ENCODE results near the gene NR1D1. TPM values are rescaled to one million over a fixed set of nuclear protein-coding genes. Genes with fewer than 3 reads are reported as not detected.
A peak's percentile ranks its signal among the peaks of the same experiment; 100 is the strongest.
"Not testable (repeated sequence)": the region's sequence is repeated elsewhere in the genome, so short reads cannot be mapped to it uniquely, and the experiment has no call there.

Gene NR1D1
- polyA plus RNA-seq (ENCODE audit: insufficient read length) = 5.5 TPM

DNA sequence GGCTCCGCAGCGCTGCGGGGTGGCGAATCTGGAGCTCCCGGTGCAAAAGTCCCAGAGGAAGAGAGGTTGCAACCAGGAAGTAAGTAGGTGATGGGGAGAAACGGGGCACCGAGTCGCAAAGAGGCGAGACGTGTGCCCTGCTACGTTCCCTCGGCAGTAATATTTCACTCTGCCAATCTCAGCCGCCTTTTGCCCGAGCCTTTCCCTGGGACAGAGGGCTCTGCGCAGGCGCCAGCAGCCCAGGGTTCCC is at the start of gene NR1D1:
NR1D1 (minus strand) TSS at position 171 of the 250 bp plus-strand sequence. CDS start 495 bp downstream, outside the sequence.
- no peak for DNase-seq

DNA sequence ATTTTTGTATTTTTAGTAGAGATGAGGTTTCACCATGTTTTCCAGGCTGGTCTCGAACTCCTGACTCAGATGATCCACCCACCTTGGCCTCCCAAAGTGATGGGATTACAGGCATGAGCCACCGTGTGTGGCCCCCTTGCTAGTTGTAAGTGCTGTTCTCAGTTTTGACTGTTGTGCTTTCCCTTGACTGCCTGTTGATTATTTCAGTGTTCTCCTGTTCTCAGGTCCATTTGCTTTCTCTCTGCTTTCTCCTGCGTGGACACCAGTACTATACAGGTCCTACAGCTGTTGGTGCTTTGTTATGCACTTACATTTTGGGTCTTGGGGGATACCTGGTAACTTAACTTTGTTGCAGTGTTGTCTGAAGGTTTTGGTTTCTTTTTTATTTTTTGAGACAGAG is 48.1 kb upstream of the NR1D1 start:
- DNase-seq = no peak

DNA sequence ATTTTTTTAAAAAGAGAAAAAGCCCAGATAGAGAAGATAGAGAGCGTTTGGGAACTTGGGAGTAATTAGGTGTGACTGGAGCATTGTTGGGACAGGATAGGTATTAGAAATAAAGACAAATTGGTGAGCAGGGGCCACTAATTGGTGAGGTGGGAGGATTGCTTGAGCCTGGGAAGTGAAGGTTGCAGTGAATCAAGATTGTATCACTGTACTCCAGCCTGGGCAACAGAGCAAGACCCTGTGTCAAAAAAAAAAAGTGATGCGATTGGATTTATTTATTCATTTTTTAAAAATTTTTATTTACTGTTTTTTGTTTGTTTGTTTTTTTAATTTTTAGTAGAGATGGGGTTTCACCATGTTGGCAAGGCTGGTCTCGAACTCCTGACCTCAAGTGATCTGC is 45.1 kb upstream of the NR1D1 start:
- DNase-seq = no peak

DNA sequence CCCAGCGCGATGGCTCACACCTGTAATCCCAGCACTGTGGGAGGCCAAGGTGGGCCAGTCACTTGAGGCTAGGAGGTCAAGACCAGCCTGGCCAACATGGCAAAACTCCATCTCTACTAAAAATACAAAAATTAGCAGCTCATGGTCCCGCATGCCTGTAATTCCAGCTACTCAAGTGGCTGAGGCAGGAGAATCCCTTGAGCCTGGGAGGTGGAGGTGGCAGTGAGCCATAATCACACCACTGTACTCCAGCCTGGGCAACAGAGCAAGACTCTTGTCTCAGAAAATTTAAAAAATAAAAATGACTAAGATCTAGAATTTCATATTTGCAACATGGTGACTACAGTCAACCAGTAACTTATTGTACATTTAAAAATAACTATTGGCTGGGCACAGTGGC is 42.8 kb upstream of the NR1D1 start:
- not testable (repeated sequence) for DNase-seq

DNA sequence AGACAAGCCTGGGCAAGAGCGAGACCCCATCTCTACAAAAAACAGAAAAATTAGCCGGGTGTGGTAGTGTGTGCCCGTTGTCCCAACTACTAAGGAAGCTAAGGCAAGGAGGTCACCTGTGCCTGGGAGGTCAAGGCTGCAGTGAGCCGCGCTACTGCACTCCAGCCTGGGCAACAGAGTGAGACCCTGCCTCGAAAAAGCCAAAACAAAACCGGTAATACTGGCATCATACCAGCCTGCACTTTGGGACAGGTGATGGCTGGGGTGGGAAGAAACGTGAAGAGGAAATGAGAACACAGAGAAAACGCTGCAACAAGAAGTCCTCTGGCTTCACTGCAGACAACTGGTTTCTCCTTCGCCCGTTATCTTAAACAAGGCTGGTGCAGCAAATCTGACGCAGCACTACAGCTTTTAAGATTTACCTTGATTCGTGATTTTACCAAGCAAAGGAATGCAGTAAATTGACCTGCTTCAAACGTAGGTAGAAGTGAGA is 39.2 kb upstream of the NR1D1 start:
- no peak for DNase-seq

DNA sequence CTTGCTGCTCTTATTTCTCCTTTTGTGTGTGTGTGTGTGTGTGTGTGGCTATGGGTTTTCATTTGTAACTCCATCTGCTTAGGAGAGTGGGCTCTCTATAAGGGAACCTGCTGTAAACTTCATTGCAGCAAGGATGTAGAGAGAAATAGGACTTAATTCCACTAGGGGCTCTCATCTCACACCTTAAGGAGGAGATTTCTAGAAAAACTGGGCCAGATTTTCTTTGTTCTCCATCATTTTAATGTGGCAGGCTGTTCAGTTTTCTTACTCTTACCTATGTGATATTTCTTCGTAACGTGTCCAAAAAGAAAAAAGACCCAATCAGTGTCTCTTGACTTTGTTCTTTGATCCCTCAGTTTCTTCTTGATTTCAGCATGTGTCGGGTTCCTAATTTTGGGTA is 35.4 kb upstream of the NR1D1 start:
- no peak for DNase-seq

DNA sequence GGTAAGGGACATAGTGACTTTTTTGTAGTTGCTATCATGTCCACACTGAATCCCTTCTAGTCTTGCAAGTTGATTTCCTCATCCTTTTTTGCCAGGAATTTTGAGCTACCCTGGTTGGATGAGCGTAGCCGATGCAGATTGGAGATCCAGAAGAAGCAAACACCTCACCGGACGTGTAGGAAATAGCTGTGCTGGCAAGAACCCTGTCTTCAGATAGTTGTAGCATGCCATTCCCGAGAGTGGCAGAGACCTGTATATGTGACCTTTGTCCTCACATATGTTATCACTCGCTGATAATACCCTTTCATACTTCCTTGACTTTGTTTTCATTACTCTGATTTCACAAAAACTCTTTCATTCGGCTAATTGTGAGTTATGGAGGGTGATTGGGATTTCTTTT is 33.8 kb upstream of the NR1D1 start:
- no peak for DNase-seq

DNA sequence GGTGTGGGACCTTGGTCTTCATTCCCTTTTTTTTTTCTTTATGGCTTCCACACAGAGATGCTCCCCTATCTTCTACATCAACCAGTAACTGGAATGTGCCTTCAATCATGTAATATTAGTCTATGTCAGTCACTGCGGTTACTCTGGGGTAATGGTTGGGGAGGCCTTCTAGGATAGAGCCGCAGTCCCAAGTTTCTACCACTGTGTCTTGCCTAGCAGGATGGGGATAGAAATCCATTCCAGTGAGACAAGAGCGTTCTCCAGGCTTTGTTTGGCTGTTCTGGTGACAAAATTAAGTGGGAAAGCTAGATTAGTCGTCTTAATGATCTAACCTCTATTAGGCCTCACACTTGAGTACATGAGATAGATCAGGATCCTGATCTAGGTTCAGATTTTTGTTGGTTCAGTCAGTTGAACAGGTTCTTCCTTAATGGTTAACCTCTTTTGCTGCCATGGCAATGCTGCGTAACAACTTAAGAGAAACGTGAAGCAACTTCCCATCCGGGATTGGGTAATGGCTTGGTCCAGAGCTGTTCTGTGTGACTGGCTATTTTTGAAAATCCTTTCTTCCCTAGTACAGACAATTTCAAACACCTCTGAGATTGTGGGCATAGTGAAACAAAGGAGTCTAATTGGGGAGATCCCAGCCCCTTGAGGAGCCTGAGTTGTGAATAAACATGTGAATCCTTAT is 30.1 kb upstream of the NR1D1 start:
- DNase-seq = no peak

DNA sequence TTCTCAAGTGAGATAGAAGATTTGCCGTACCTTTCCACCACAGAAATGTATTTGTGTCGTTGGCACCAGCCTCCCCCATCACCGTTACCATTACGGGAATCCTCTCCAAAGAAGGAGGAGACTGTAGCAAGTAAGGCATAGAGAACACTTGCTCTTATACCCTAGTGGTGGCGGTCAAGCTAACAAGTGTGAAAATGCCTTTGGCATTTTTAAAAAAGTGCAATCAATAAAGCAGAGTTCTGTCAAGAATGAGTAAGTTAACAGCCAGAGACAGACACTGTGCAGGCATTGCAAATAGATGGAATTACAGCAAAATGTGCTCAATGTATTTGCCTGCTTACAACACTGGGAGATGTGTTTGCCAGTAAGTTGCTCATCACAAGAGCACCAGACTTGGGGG is 29.1 kb upstream of the NR1D1 start:
- no peak for DNase-seq

DNA sequence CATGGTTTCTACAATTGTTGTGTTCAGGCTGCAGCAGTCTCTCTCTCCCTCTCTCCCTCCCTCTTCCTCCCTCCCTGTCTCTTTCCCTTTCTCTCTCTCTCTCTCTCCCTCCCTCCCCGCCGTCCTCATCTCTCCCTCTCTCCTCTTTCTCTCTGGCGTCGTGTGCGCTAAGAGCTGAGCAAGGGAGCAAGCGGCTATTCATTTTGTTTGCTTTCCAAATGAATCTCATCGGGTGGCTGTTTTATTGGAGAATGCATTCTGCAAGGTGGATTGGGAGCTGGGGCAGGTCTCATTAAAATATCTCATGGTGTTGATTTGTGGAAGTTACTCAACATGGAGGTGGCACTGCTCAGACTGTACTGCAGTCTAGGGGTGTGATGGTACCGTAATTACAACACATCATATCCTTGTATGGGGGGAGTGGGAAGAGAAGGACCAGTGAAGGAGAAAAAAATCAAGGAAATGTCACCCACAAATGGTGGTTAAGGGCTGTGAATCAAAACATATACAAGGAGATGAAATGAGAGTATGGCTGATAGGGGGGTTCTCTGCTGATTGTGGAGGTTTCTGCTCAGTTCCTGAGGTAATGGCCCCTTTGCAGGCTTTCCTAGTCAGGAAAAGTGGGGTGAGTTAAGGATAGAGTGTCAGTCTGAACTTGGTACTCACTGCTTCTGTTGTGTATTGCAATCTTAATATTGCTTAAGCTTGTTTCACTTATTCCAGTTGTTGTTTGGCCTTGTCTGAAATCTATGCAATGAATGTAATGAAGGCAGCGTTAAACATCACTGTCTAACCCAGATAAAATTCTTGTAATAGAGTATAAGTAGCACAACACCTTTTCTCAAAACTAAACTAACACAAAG is 24.1 kb upstream of the NR1D1 start:
- DNase-seq = no peak

DNA sequence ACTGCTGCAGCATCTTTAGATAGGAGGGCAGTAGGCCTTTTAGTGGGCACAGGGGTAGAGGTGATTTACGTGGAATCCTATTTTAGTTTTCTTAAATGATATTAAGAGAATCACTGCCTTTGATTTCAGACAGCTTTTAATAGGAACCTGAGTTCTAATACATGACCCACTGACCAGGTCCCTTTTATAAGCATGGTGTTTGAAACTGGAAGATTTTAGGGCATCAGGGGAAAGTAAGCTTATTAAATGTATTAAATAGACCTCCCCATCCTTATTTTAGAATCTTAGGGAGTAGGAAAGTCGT is 23.4 kb upstream of the NR1D1 start:
- DNase-seq = no peak

DNA sequence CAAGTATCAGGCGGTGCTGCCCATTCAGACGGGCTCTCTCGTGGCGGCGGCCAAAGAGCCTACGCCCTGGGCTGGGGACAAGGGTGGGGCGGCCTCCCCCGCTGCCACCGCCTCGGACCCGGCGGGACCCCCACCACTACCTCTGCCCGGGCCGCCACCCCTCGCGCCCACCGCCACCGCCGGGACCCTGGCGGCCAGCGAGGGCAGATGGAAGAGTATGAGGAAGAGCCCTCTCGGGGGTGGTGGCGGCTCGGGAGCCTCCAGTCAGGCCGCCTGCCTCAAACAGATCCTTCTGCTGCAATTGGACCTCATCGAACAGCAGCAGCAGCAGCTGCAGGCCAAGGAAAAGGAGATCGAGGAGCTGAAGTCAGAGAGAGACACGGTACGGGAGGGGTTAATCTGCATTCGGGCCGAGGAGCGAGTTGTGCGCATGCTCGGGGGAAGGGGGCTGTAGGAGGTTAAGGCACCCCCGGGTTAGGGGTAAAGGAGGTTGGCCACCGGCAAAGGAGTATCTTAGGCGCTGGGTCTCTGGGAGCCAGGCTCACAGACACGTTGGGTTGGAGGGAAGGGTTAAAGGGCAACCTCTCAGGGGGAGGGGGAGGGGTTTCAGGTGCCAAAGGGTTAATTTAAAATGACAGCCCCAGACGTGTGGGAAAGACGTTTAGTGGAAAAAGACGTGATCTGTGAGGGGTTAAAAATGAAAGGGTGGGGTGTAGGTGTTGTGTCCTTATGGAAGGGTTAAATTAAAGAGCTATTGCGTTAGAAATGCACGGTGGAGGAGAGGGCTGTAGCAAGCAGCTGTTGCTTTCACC is 22.8 kb upstream of the NR1D1 start:
- no peak for DNase-seq

DNA sequence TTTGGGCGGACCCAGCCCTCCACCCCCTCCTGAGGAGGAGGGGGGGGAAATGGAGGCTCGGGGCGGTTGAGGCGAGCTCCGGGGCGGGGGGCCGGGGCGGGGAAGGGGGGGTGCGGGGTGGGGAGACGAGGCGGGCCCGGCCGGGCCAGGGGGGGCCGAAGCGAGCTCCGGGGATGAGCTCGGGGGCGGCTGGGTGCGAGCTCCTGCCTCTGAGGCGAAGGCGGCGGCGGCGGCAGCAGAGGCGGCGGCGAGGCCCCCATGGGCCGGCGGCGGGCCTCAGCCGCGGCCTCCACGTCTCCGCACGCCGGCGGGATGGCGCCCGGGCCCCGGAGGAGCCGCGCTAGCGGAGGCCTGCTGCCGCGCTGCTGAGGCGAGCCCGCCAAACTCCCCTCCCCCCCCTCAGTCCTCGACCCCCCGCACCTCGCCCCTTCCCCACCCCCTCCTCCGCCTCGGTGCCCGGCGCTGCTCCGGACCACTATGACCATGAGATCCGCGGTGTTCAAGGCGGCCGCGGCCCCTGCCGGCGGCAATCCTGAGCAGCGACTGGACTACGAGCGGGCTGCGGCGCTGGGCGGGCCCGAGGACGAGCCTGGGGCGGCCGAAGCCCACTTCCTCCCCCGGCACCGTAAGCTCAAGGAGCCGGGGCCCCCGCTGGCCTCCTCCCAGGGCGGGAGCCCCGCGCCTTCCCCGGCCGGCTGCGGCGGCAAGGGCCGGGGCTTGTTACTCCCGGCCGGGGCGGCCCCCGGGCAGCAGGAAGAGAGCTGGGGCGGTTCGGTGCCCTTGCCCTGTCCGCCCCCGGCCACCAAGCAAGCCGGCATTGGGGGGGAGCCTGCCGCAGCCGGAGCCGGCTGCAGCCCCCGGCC is 22.0 kb upstream of the NR1D1 start:
- no peak for DNase-seq

DNA sequence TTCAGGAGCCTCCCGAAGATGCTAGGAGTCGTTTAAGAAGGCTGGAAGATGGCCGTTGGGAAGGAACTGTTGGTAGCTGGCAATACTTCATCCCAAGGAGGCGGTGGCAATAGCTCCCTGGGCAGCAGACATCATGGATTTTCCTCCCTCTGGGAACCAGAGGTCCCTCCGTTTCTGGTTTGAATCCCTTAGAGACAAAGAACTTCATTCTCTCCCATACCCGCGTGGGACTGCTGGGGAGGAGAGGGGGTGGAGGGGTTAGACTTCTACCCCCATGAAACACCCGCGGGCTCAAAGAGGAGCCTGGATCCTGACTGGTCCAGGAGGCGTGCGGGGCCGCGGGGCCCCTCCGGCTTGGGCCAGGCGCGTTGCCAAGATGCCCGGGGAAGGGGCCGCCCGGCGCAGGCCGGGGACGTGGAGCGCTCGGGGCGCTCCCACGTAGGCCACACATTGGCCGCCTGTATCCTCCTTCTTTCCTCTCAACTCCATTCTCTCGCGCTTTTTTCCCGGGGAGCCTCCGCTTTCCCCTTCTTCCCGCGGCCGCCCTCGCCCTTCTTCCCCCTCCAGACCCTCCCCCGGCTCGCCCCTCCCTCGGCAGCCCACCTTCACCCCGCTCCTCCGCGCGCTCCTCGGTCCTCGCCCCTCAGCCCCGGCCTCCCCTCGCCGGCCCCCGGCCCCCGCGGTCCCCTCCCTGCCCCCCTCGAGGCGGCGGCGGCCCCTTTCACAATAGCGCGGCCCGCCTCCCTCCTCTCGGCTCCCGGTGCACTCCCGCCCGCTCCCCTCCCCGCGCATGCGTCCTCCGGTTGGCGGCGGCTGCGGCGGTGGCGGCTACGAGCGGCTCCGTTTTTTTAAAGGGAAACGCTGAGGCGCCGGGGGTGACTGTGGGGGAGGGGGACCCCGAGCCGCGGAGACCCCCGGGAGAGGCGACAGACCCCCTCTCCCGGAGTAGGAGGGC is 21.1 kb upstream of the NR1D1 start, which contains the start of gene MSL1:
MSL1 (plus strand) TSS at position 791 of the 955 bp plus-strand sequence. CDS start 642 bp downstream, outside the sequence.
- DNase-seq = peak; percentile 90

DNA sequence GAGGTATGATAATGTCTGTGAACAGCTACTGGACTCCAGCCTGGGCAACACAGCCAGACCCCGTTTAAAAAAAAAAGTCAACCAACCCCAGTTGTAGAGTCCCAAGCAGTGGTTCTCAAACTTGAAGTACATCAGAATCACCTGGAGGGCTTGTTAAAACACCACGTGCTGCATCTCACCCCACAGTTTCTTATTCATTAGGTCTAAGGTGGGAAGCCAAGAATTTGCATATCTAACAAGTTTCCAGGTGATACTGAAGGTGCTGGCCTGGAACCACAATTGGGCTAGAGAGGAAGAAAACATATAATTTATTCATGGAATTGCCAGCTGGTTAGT is 14.7 kb upstream of the NR1D1 start:
- no peak for DNase-seq

DNA sequence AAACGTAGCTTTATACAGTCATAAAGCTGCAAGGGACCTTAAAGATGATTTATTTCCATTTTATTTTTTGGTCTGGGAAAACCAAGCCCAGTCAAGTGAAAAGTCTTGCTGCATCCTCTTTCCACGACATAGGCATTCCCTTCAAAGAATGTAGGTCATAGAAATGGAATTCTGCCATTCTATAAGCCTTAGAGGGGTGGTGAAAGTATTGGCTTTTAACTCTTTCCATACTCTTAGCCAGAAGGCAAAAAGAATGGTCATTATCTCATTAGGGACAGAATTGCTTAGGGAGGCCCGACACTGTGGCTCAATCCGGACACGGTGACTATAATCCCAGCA is 13.5 kb upstream of the NR1D1 start:
- DNase-seq = no peak

DNA sequence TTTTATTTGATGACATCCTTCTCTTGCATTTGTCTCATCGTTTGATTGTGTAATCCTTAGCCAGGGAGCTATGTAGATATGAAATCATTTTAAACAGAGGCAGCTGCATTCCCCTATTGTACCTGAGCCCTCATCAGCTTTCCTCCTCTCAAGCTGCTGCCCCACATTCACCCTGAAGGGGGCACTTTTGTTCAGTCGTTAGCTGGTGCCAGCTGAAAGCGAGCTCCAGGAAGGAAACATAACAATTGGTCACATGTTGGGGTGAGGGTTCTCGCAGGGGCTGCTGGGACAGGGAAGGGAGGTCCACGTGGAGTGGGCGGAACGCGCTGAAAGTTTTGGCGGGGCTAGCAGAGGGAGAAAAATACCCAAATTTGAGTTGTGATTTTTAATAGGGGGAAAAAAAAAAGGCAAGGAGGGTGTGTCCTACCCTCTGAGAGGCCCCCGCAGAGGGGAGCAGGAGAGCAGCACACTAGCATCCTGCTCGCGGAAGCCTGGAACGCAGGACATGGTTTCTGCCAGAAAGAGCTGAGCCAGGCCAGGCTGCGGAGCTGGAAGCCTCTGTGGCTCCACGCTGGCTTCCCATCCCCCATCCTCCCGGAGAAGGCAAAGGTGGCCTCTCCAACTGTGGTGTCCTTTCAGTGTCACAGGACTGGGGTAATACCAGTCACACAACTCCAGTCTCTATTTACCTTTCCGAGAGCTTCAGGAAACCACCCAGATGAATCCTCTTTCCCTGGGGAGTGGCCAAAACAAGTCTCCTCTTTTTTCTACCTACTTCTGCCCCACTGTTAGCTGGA is 12.9 kb upstream of the NR1D1 start:
- peak; percentile 95 for DNase-seq

DNA sequence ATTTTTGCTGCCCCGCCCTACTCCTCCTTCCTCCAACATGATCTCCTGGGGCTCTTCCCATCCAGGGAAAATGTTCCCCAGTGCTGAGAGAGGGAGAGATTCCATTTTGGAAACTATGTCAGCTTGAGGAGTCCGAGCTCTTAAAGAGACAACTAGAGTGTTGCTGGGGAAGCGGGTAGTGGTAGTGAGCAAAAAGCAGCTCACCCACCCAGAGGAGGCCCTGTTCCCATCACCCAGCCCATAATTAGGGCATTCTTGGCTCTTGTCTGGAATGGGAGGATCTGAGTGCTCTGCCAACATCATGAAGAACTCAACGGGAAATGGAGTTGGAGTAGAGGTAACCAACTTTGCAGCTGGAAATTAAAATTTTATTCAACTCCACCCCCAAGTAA is 12.3 kb upstream of the NR1D1 start:
- no peak for DNase-seq

DNA sequence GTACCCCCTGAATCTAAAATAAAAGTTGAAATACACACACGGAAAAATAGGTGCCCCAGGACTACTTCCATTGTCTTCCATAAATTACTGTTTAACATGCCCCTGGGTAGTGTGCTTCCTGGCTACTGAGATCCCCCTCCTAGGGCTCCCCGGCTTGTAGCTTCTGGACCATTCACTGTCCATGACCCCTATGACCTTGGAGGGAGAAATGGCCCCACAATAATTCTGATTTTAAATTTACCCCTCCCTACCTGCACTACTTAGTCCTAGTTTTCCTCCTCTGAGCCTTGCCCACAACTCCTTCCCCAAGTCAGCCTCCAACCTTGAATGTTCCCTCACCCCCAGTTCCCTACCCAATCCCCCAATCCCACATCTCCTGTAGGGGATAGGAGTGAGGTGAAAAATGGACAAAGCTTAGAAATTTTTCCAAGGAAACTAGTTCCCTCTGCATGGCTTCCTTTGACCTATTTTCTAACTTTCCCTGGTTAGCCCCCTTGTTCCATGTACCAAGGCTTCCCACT is 11.9 kb upstream of the NR1D1 start:
- DNase-seq = no peak
